Mucosa of stomach (tissue), 1 donor: ENCODE data around the gene PCDHGB4.
"Not testable (repeated sequence)": the region's sequence is repeated elsewhere in the genome, so short reads cannot be mapped to it uniquely, and the experiment has no call there.

Experiments
- H3K27me3 ChIP-seq: one replicate; pipeline ENCODE4 v1.7.0; 2013; ENCODE audit warnings: mild to moderate bottlenecking, low read length; ENCODE audit not compliant: control insufficient read depth, insufficient read depth
- H3K36me3 ChIP-seq: one replicate; pipeline ENCODE4 v1.7.0; 2013; ENCODE audit warnings: low read length; ENCODE audit not compliant: control insufficient read depth, insufficient read depth
- H3K4me1 ChIP-seq: one replicate; pipeline ENCODE4 v1.7.0; 2013; ENCODE audit warnings: mild to moderate bottlenecking, low read length; ENCODE audit not compliant: control insufficient read depth, insufficient read depth
- H3K4me3 ChIP-seq: one replicate; pipeline ENCODE4 v1.7.0; 2013; ENCODE audit warnings: low read length
- H3K9ac ChIP-seq: one replicate; pipeline ENCODE4 v1.7.0; 2013; ENCODE audit warnings: mild to moderate bottlenecking, low read length, moderate library complexity
- H3K9me3 ChIP-seq: one replicate; pipeline ENCODE4 v1.7.0; 2013; ENCODE audit warnings: mild to moderate bottlenecking, low read length, moderate library complexity; ENCODE audit not compliant: control insufficient read depth
- donor health status: Pancreatic carcinoma.

The PCDHGB4 gene

DNA sequence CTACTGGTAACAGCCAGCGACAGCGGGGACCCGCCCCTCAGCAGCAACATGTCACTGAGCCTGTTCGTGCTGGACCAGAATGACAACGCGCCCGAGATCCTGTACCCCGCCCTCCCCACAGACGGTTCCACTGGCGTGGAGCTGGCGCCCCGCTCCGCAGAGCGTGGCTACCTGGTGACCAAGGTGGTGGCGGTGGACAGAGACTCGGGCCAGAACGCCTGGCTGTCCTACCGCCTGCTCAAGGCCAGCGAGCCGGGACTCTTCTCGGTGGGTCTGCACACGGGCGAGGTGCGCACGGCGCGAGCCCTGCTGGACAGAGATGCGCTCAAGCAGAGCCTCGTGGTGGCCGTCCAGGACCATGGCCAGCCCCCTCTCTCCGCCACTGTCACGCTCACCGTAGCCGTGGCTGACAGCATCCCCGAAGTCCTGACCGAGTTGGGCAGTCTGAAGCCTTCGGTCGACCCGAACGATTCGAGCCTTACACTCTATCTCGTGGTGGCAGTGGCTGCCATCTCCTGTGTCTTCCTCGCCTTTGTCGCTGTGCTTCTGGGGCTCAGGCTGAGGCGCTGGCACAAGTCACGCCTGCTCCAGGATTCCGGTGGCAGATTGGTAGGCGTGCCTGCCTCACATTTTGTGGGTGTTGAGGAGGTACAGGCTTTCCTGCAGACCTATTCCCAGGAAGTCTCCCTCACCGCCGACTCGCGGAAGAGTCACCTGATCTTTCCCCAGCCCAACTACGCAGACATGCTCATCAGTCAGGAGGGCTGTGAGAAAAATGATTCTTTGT is 7.1 kb downstream of the PCDHGB4 start:
- not testable (repeated sequence) for H3K9ac ChIP-seq, H3K4me1 ChIP-seq, H3K4me3 ChIP-seq, H3K36me3 ChIP-seq
- peaks cover 11% of the 10 kb centered on the region for H3K27me3 ChIP-seq
- H3K9me3 ChIP-seq: peaks cover 17% of the 10 kb centered on the region

DNA sequence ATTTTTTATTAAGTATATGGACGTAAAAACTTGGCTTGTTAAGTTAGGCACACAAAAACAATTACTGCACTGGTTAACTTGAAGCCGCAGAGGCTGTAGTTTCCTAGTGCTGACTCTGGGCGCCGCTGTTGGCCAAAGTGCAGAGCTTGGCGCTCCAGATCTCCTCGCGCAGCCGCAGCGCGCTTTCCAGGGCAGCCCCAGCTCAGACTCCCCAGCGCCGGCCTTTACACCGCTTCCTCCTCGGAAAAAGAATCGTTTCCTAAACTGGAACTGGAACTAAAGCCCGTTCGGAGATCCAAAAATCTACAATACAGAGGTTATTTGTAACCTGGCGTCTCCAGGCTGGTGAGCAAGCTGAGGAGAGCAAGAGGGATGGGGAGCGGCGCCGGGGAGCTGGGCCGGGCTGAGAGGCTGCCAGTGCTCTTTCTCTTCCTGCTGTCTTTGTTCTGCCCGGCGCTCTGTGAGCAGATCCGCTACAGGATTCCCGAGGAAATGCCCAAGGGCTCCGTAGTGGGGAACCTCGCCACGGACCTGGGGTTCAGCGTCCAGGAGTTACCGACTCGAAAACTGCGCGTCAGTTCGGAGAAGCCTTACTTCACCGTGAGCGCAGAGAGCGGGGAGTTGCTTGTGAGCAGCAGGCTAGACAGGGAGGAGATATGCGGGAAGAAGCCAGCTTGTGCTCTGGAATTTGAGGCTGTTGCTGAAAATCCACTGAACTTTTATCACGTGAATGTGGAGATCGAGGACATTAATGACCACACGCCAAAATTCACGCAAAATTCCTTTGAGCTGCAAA is 10.5 kb downstream of the PCDHGB4 start, which contains the start of gene PCDHGB5:
TSS of gene PCDHGB5 (plus strand) at position 192 of the 796 bp plus-strand sequence. CDS start at position 373, 181 bp downstream.
- H3K9me3 ChIP-seq: peaks cover 28% of the 10 kb centered on the region
- not testable (repeated sequence) for H3K4me3 ChIP-seq, H3K9ac ChIP-seq

DNA sequence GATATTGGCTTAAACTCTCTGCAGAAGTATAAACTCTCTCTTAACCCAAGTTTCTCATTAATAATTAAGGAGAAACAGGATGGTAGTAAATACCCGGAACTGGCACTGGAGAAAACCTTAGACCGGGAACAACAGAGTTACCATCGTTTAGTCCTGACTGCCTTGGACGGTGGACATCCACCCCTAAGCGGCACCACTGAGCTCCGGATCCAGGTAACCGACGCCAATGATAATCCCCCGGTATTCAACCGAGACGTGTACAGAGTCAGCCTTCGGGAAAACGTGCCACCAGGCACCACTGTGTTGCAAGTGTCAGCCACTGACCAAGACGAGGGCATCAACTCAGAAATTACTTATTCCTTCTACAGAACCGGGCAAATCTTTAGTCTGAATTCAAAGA is 11.1 kb downstream of the PCDHGB4 start:
- H3K9me3 ChIP-seq: peaks cover 31% of the 10 kb centered on the region
- no peaks in the 10 kb centered on the region for H3K4me1 ChIP-seq
- H3K9ac ChIP-seq: no peak overlapping the region
- H3K27me3 ChIP-seq: peaks cover 25% of the 10 kb centered on the region
- H3K36me3 ChIP-seq: no peaks in the 10 kb centered on the region
- H3K4me3 ChIP-seq: no peak overlapping the region

More for the DNA sequence above, 10.5 kb downstream of the PCDHGB4 start, which contains the start of gene PCDHGB5:
- H3K36me3 ChIP-seq, H3K4me1 ChIP-seq: not testable (repeated sequence)
- H3K27me3 ChIP-seq: peaks cover 19% of the 10 kb centered on the region

GRCh38 chr5:141399555-141400258 is 12.2 kb downstream of the PCDHGB4 start:
- Histone ChIP-seq H3K4me1 (no peaks in the 10 kb centered on the region), H3K4me3 (no peak overlapping the region), H3K9ac (no peak overlapping the region), H3K27me3 (peaks cover 30% of the 10 kb centered on the region), H3K9me3 (peaks cover 39% of the 10 kb centered on the region), H3K36me3 (no peaks in the 10 kb centered on the region)

DNA sequence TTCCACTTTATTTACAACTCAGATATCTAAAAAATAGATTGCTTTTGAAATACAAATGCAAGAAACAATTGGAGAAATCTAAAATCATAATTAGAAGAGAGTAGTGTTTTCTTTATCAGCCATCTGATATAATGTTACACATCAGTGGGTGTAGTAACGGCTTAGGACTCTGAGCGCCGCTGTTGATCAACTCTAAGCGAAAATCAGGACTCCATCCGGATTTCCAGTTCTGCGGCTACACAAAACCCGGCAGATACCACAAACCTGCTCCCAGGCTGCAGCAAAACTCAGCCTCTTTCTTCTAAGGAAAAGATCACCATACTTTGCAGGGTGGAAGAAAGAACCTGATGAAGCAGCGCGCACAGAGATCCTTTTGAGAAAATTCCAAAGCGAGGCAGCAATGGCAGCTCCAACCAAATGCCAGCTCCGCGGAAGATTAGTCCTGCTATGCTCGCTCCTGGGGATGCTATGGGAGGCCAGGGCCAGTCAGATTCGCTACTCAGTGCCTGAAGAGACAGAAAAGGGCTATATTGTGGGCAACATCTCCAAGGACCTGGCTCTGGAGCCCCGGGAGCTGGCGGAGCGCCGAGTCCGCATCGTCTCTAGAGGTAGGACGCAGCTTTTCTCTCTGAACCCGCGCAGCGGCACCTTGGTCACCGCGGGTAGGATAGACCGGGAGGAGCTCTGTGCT is 15.2 kb downstream of the PCDHGB4 start, which contains the start of gene PCDHGA9:
TSS of gene PCDHGA9 (plus strand) at position 226 of the 691 bp plus-strand sequence. CDS start at position 401, 175 bp downstream.
- Histone ChIP-seq H3K9ac (no peak within 1 kb of the TSS), H3K4me1 (no peaks in the 10 kb centered on the region), H3K27me3 (peaks cover 31% of the 10 kb centered on the region), H3K36me3 (no peaks in the 10 kb centered on the region), H3K4me3 (peak within 1 kb of the TSS; percentile 17), H3K9me3 (peaks cover 40% of the 10 kb centered on the region)

GRCh38 chr5:141403387-141403786 is 15.9 kb downstream of the PCDHGB4 start:
- no peaks in the 10 kb centered on the region for H3K36me3 ChIP-seq
- no peak overlapping the region for H3K9ac ChIP-seq
- peaks cover 44% of the 10 kb centered on the region for H3K9me3 ChIP-seq
- peaks cover 36% of the 10 kb centered on the region for H3K27me3 ChIP-seq
- no peak overlapping the region for H3K4me3 ChIP-seq
- no peaks in the 10 kb centered on the region for H3K4me1 ChIP-seq

GRCh38 chr5:141407790-141408505 is 20.4 kb downstream of the PCDHGB4 start, which contains the start of gene PCDHGB6:
PCDHGB6 (plus strand) TSS chr5:141408021; CDS start chr5:141408203, 182 bp downstream.
- H3K4me1 ChIP-seq, H3K4me3 ChIP-seq, H3K9ac ChIP-seq, H3K36me3 ChIP-seq: not testable (repeated sequence)
- Histone ChIP-seq H3K27me3 (peaks cover 31% of the 10 kb centered on the region), H3K9me3 (peaks cover 39% of the 10 kb centered on the region)

DNA sequence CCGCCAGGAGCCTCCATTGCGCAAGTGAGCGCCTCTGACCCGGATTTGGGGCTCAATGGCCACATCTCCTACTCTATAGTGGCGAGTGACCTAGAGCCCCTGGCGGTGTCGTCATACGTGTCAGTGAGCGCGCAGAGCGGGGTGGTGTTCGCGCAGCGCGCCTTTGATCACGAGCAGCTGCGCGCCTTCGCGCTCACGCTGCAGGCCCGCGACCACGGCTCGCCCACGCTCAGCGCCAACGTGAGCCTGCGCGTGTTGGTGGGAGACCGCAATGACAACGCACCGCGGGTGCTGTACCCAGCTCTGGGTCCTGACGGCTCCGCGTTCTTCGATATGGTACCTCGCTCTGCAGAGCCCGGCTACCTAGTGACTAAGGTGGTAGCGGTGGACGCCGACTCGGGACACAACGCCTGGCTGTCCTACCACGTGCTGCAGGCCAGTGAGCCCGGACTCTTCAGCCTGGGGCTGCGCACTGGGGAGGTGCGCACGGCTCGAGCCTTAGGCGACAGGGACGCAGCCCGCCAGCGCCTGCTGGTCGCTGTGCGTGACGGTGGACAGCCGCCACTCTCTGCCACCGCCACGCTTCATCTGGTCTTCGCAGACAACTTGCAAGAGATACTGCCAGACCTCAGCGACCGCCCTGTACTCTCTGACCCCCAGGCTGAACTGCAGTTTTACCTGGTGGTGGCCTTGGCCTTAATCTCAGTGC is 22.3 kb downstream of the PCDHGB4 start:
- Histone ChIP-seq H3K36me3 (no peaks in the 10 kb centered on the region), H3K9me3 (peaks cover 43% of the 10 kb centered on the region), H3K4me1 (no peaks in the 10 kb centered on the region), H3K4me3 (no peak overlapping the region), H3K9ac (no peak overlapping the region), H3K27me3 (peaks cover 23% of the 10 kb centered on the region)

- Histone ChIP-seq H3K4me3 (no peak overlapping the region), H3K9me3 (peaks cover 44% of the 10 kb centered on the region), H3K36me3 (no peaks in the 10 kb centered on the region), H3K27me3 (peaks cover 23% of the 10 kb centered on the region), H3K9ac (no peak overlapping the region), H3K4me1 (no peaks in the 10 kb centered on the region)
Measured at GRCh38 chr5:141411575-141411974, 24.1 kb downstream of the PCDHGB4 start.

GRCh38 chr5:141412854-141413539 is 25.5 kb downstream of the PCDHGB4 start, which contains the start of gene PCDHGA10:
PCDHGA10 (plus strand) TSS chr5:141412987; CDS start chr5:141413176, 189 bp downstream.
- H3K9me3 ChIP-seq: peaks cover 36% of the 10 kb centered on the region
- H3K27me3 ChIP-seq: peaks cover 20% of the 10 kb centered on the region
- no peaks in the 10 kb centered on the region for H3K36me3 ChIP-seq
- H3K4me3 ChIP-seq: peak within 1 kb of the TSS; percentile 54
- H3K4me1 ChIP-seq: no peaks in the 10 kb centered on the region
- peak within 1 kb of the TSS; percentile 56 for H3K9ac ChIP-seq
